K562 (cell line): ENCODE measurements around the gene KCNH2. TPM values are rescaled to one million over a fixed set of nuclear protein-coding genes. Genes with fewer than 3 reads are reported as not detected.

ENCODE experiments used
- BDP1 ChIP-seq: IDR thresholded peaks from 3 replicates; pipeline ENCODE4 v1.6.1; 2011; ENCODE audit not compliant: insufficient read length, insufficient read depth
- CBX8 ChIP-seq: fragments of 200-600 bp; sonication (generic); IDR thresholded peaks from 2 replicates; pipeline ENCODE4 v1.6.1; 2012; ENCODE audit warnings: borderline replicate concordance, mixed run types, low read depth, mild to moderate bottlenecking, moderate library complexity, mixed read lengths, low read length, control low read depth, inconsistent platforms; ENCODE audit not compliant: poor library complexity, severe bottlenecking; ENCODE audit errors: extremely low read depth
- CEBPB ChIP-seq: fragments of 450-650 bp; IDR thresholded peaks from 2 replicates; pipeline ENCODE4 v1.6.1; 2016; ENCODE audit warnings: missing genetic modification characterization, missing compliant biosample characterization
- CREM ChIP-seq: IDR thresholded peaks from 2 replicates; pipeline ENCODE4 v1.6.1; 2014; ENCODE audit warnings: antibody characterized with exemption, low read depth
- EHMT2 ChIP-seq: fragments of 450-650 bp; IDR thresholded peaks from 2 replicates; pipeline ENCODE4 v1.6.1; 2018; ENCODE audit warnings: antibody characterized with exemption
- FOXJ2 ChIP-seq: fragments of 200-800 bp; sonication (Bioruptor generic); IDR thresholded peaks from 2 replicates; pipeline ENCODE4 v1.6.1; 2016; ENCODE audit warnings: missing genetic modification characterization, missing compliant biosample characterization
- LCOR ChIP-seq: sonication (generic); formaldehyde crosslinking; IDR thresholded peaks from 2 replicates; pipeline ENCODE4 v1.8.0; 2022; ENCODE audit warnings: mild to moderate bottlenecking, missing genetic modification reagents
- MTA3 ChIP-seq: fragments of 450-650 bp; formaldehyde crosslinking; IDR thresholded peaks from 2 replicates; pipeline ENCODE4 v1.6.1; 2017; ENCODE audit warnings: mild to moderate bottlenecking, borderline replicate concordance
- NR2F6 ChIP-seq: fragments of 450-650 bp; formaldehyde crosslinking; IDR thresholded peaks from 2 replicates; pipeline ENCODE4 v1.4.0; 2020; ENCODE audit warnings: mild to moderate bottlenecking
- PHTF2 ChIP-seq: fragments of 250-450 bp; sonication (Bioruptor Pico); IDR thresholded peaks from 2 replicates; pipeline ENCODE4 v1.5.0; 2021; ENCODE audit warnings: mild to moderate bottlenecking
- RBM39 ChIP-seq: fragments of 200-400 bp; formaldehyde crosslinking; optimal IDR thresholded peaks from 2 replicates; pipeline ENCODE3; 2018; ENCODE audit warnings: low read depth, low read length
- RCOR1 ChIP-seq, 2 experiments: IDR thresholded peaks; 2 replicates each; pipeline ENCODE4 v1.6.1; 2012; ENCODE audit warnings: low read depth in 2 of 2, low read length in 2 of 2, borderline replicate concordance in 1 of 2, improper control_type of control experiment in 1 of 2
- SIRT6 ChIP-seq: IDR thresholded peaks from one replicate; pipeline ENCODE4 v1.6.1; 2012; ENCODE audit warnings: low read depth, mild to moderate bottlenecking, control low read depth, inconsistent platforms, low read length, moderate library complexity
- ZC3H4 ChIP-seq: sonication (generic); formaldehyde crosslinking; IDR thresholded peaks from 2 replicates; pipeline ENCODE4 v1.9.0; 2021; ENCODE audit warnings: missing genetic modification reagents, borderline replicate concordance
- ZC3H8 ChIP-seq: fragments of 450-650 bp; IDR thresholded peaks from 2 replicates; pipeline ENCODE4 v1.6.1; 2017
- ZEB2 ChIP-seq: fragments of 450-650 bp; IDR thresholded peaks from 2 replicates; pipeline ENCODE4 v1.6.1; 2016
- ZNF449 ChIP-seq: fragments of 250-450 bp; sonication (Bioruptor Pico); IDR thresholded peaks from 2 replicates; pipeline ENCODE4 v1.8.0; 2022; ENCODE audit warnings: moderate library complexity, mild to moderate bottlenecking, inconsistent platforms
- ZNF507 ChIP-seq: conservative IDR thresholded peaks from 2 replicates; pipeline ENCODE4 v1.6.1; 2017; ENCODE audit warnings: missing genetic modification characterization, missing compliant biosample characterization
- ZNF707 ChIP-seq: fragments of 250-450 bp; sonication (Bioruptor Pico); conservative IDR thresholded peaks from 2 replicates; pipeline ENCODE4 v1.8.0; 2022; ENCODE audit warnings: inconsistent platforms, mild to moderate bottlenecking, moderate library complexity
- ZNF77 ChIP-seq: fragments of 250-450 bp; sonication (Bioruptor Pico); IDR thresholded peaks from 2 replicates; pipeline ENCODE4 v1.5.0; 2020
- ZNF785 ChIP-seq: fragments of 250-450 bp; sonication (Bioruptor Pico); IDR thresholded peaks from 2 replicates; pipeline ENCODE4 v1.4.0; 2020; ENCODE audit warnings: mild to moderate bottlenecking
- polyA plus RNA-seq, 8 experiments: library from polyadenylated mRNA; depleted of rRNA in 4 of 8; stranded (reverse) in 5 of 8; unstranded in 3 of 8; fragments of >200 nt; fragmentation: Nextera tagmentation in 2 of 8; fragmentation: Illumina TruSeq in 1 of 8; extraction: Ambion mirVana in 2 of 8; extraction: Trizol in 1 of 8; gene quantifications; 2 replicates each; pipeline versions ENCODE4 v1.2.1 to v1.2.3, GENCODE V29; 2011 to 2014; ENCODE audit warnings: inconsistent platforms in 1 of 8, missing spikeins in 1 of 8
- total RNA-seq, 7 experiments: library from RNA; depleted of rRNA in 6 of 7; stranded (reverse); fragments of >200 nt in 6 of 7; fragmentation: Illumina TruSeq in 2 of 7; extraction: Trizol in 2 of 7; gene quantifications; 2 replicates each; pipeline versions ENCODE4 v1.2.1 to v1.2.3, GENCODE V29; 2011 to 2021; ENCODE audit warnings: low replicate concordance in 1 of 7
- TF ChIP-seq, protein P1 (sequence below): sonication (generic); formaldehyde crosslinking; IDR thresholded peaks from 2 replicates; pipeline ENCODE4 v1.8.1; 2023; ENCODE audit warnings: mild to moderate bottlenecking, missing genetic modification reagents, moderate library complexity
- TF ChIP-seq, protein P2 (sequence below): fragments of 250-450 bp; sonication (Bioruptor Pico); IDR thresholded peaks from 2 replicates; pipeline ENCODE4 v1.8.0; 2022; ENCODE audit warnings: inconsistent platforms
- TF ChIP-seq, protein P3 (sequence below), 2 experiments: fragments of 450-650 bp in 1 of 2; sonication (generic) in 1 of 2; formaldehyde crosslinking in 1 of 2; IDR thresholded peaks in 1 of 2; conservative IDR thresholded peaks in 1 of 2; 2 replicates each; pipeline versions ENCODE4 v1.6.1 to v1.8.1; 2016 to 2023; ENCODE audit warnings: mild to moderate bottlenecking in 2 of 2, moderate library complexity in 2 of 2, inconsistent platforms in 1 of 2, missing genetic modification reagents in 1 of 2

The KCNH2 gene
- total and polyA plus RNA-seq, 9 of the 15 experiments (the other 6 are each of a cell fraction or from before 2014, with no cell fraction given), result 18.1 to 368 (median 218) TPM

GRCh38 chr7:151010307-151011096 lies 32.4 kb upstream of the KCNH2 start (continued):
- TF ChIP-seq MTA3 (0 out of 2 replicates have a peak, but pooled peaks have one; percentile 53), ZNF507 (tag) (no peak), NR2F6 (no peak), EHMT2 (no peak), CEBPB (tag) (no peak), LCOR (CRISPR knock-in tag) (peak; percentile 62), SIRT6 (no peak), ZNF449 (CRISPR knock-in tag) (0 out of 2 replicates have a peak, but pooled peaks have one; percentile 23), ZNF707 (CRISPR knock-in tag) (no peak), ZNF77 (CRISPR knock-in tag) (no peak), ZC3H4 (no peak), BDP1 (no peak), CBX8 (no peak), PHTF2 (CRISPR knock-in tag) (no peak), RBM39 (no peak), ZEB2 (no peak), RCOR1 (IDR thresholded peaks at IDR 0.05; ENCODE audit: borderline replicate concordance in 1 of 2, low read depth in 2 of 2, low read length in 2 of 2) (0 out of 4 replicates have a peak, but pooled peaks have one; percentile 14 to 30), ZNF785 (CRISPR knock-in tag) (no peak), FOXJ2 (tag) (no peak), ZC3H8 (0 out of 2 replicates have a peak, but pooled peaks have one; percentile 30), CREM (peak; percentile 25; the same call in 1 of the 2 replicates)
- TF ChIP-seq, protein P1, sequence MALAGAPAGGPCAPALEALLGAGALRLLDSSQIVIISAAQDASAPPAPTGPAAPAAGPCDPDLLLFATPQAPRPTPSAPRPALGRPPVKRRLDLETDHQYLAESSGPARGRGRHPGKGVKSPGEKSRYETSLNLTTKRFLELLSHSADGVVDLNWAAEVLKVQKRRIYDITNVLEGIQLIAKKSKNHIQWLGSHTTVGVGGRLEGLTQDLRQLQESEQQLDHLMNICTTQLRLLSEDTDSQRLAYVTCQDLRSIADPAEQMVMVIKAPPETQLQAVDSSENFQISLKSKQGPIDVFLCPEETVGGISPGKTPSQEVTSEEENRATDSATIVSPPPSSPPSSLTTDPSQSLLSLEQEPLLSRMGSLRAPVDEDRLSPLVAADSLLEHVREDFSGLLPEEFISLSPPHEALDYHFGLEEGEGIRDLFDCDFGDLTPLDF, result no peak
- TF ChIP-seq, protein P2, sequence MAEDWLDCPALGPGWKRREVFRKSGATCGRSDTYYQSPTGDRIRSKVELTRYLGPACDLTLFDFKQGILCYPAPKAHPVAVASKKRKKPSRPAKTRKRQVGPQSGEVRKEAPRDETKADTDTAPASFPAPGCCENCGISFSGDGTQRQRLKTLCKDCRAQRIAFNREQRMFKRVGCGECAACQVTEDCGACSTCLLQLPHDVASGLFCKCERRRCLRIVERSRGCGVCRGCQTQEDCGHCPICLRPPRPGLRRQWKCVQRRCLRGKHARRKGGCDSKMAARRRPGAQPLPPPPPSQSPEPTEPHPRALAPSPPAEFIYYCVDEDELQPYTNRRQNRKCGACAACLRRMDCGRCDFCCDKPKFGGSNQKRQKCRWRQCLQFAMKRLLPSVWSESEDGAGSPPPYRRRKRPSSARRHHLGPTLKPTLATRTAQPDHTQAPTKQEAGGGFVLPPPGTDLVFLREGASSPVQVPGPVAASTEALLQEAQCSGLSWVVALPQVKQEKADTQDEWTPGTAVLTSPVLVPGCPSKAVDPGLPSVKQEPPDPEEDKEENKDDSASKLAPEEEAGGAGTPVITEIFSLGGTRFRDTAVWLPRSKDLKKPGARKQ (CRISPR knock-in tag), result no peak
- TF ChIP-seq, protein P3, sequence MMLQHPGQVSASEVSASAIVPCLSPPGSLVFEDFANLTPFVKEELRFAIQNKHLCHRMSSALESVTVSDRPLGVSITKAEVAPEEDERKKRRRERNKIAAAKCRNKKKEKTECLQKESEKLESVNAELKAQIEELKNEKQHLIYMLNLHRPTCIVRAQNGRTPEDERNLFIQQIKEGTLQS (IDR thresholded peaks at IDR 0.05), result no peak
- TF ChIP-seq, protein P3 (CRISPR knock-in tag; conservative IDR thresholded peaks at IDR 0.05), result no peak
